ENCODE data around the gene PHACTR2.

DNA sequence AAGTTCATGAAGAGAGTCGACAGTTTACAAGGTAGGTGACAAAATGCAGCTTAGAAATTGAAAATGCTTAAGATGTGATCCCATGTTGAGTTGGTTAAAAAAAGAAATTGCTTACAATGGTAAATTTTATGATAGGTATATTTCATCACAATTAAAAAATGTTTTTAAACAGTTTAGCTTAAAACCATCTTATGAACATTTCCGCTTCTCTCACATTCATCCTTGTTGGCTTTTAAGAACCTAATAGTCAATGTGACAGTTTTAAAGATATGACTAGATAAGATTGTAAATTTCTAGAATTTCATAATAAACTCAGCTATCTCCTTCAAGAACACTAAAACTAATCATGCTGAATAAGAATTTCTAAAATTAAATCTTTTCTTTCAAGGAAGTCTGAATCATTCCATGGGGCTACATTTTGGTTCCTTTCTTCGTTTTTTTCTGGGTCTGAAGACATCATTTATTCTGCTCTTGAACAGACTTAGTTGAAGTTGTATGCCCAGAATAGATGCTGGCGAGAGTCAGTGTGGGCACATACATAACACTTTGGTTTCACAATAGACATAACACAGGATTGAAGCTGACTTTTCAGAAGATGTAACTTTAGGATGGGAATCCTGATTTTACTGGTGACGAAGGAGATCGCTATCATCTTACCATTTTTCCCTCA, 129.5 kb downstream of the PHACTR2 start:
- no peak for TF ChIP-seq CREB1 (IDR thresholded peaks at IDR 0.05)
- TF ChIP-seq CREB1 (CRISPR knock-in tag; IDR thresholded peaks at IDR 0.05) = no peak
- TF ChIP-seq ZNF3 (CRISPR knock-in tag; IDR thresholded peaks at IDR 0.05) = no peak
- TF ChIP-seq PPARG (CRISPR knock-in tag; conservative IDR thresholded peaks at IDR 0.05) = no peak
- TF ChIP-seq, protein P1, sequence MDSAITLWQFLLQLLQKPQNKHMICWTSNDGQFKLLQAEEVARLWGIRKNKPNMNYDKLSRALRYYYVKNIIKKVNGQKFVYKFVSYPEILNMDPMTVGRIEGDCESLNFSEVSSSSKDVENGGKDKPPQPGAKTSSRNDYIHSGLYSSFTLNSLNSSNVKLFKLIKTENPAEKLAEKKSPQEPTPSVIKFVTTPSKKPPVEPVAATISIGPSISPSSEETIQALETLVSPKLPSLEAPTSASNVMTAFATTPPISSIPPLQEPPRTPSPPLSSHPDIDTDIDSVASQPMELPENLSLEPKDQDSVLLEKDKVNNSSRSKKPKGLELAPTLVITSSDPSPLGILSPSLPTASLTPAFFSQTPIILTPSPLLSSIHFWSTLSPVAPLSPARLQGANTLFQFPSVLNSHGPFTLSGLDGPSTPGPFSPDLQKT (CRISPR knock-in tag; IDR thresholded peaks at IDR 0.05; ENCODE audit: borderline replicate concordance) = no peak
- TF ChIP-seq KLF11 (CRISPR knock-in tag; IDR thresholded peaks at IDR 0.05) = no peak
- no peak for TF ChIP-seq GTF2F1 (IDR thresholded peaks at IDR 0.05; ENCODE audit: low read length)
- no peak for TF ChIP-seq IKZF1 (IDR thresholded peaks at IDR 0.05)

Data from HepG2 (cell line).